ENCODE data around the gene B3GLCT.
"Not testable (repeated sequence)": the region's sequence is repeated elsewhere in the genome, so short reads cannot be mapped to it uniquely, and the experiment has no call there.

B3GLCT gene

GRCh38 chr13:31216916-31217315, 17.1 kb downstream of the B3GLCT start:
- DNase-seq; in situ Hi-C loops (cut with MboI; ENCODE audit: low pct_unique_long_range_greater_than_20kb, low sequenced_read_pairs): not testable (repeated sequence)

GRCh38 chr13:31219909-31220598, 20.3 kb downstream of the B3GLCT start:
- no peak for DNase-seq
- in situ Hi-C loops (cut with MboI; ENCODE audit: low pct_unique_long_range_greater_than_20kb, low sequenced_read_pairs) = no loop called here

- in situ Hi-C loops (cut with MboI; ENCODE audit: low pct_unique_long_range_greater_than_20kb, low sequenced_read_pairs) = no loop called here
- no peak for DNase-seq
These were observed 21.3 kb downstream of the B3GLCT start for GRCh38 chr13:31221057-31221456.

- in situ Hi-C loops (cut with MboI; ENCODE audit: low pct_unique_long_range_greater_than_20kb, low sequenced_read_pairs) = no loop called here
- DNase-seq = no peak
These were observed 23.4 kb downstream of the B3GLCT start for GRCh38 chr13:31223215-31223614.

GRCh38 chr13:31223640-31224039, 23.9 kb downstream of the B3GLCT start:
- in situ Hi-C loops (cut with MboI; ENCODE audit: low pct_unique_long_range_greater_than_20kb, low sequenced_read_pairs) = no loop called here
- DNase-seq = no peak

- DNase-seq = no peak
These were observed 24.4 kb downstream of the B3GLCT start for GRCh38 chr13:31224174-31224669.

GRCh38 chr13:31224963-31225559, 25.3 kb downstream of the B3GLCT start:
- no peak for DNase-seq
- in situ Hi-C loops (cut with MboI; ENCODE audit: low pct_unique_long_range_greater_than_20kb, low sequenced_read_pairs) = loop anchor here (25.0 kb wide), 1 partner anchor 187 kb away; no protein-coding TSS in a partner anchor

More at GRCh38 chr13:31224174-31224669, 24.4 kb downstream of the B3GLCT start:
- in situ Hi-C loops (cut with MboI; ENCODE audit: low pct_unique_long_range_greater_than_20kb, low sequenced_read_pairs) = no loop called here

- in situ Hi-C loops (cut with MboI; ENCODE audit: low pct_unique_long_range_greater_than_20kb, low sequenced_read_pairs) = loop anchor here (25.0 kb wide), 1 partner anchor 186 kb away; no protein-coding TSS in a partner anchor
- DNase-seq = no peak
These were observed 26.4 kb downstream of the B3GLCT start for GRCh38 chr13:31225998-31226675.

- in situ Hi-C loops (cut with MboI; ENCODE audit: low pct_unique_long_range_greater_than_20kb, low sequenced_read_pairs) = loop anchor here (25.0 kb wide), 1 partner anchor 185 kb away; no protein-coding TSS in a partner anchor
- no peak for DNase-seq
These were observed 27.3 kb downstream of the B3GLCT start for GRCh38 chr13:31227063-31227462.

- in situ Hi-C loops (cut with MboI; ENCODE audit: low pct_unique_long_range_greater_than_20kb, low sequenced_read_pairs) = loop anchor here (25.0 kb wide), 1 partner anchor 184 kb away; no protein-coding TSS in a partner anchor
These were observed 28.1 kb downstream of the B3GLCT start for GRCh38 chr13:31227870-31228269.

GRCh38 chr13:31234729-31235128, 35.0 kb downstream of the B3GLCT start:
- in situ Hi-C loops (cut with MboI; ENCODE audit: low pct_unique_long_range_greater_than_20kb, low sequenced_read_pairs) = loop anchor here (25.0 kb wide), 1 partner anchor 178 kb away; no protein-coding TSS in a partner anchor
- DNase-seq = no peak

More at GRCh38 chr13:31227870-31228269, 28.1 kb downstream of the B3GLCT start:
- DNase-seq = no peak

- in situ Hi-C loops (cut with MboI; ENCODE audit: low pct_unique_long_range_greater_than_20kb, low sequenced_read_pairs) = loop anchor here (25.0 kb wide), 1 partner anchor 176 kb away; no protein-coding TSS in a partner anchor
- DNase-seq = peak; percentile 34
These were observed 36.5 kb downstream of the B3GLCT start for GRCh38 chr13:31236211-31236786.

GRCh38 chr13:31240921-31241320, 41.1 kb downstream of the B3GLCT start:
- in situ Hi-C loops (cut with MboI; ENCODE audit: low pct_unique_long_range_greater_than_20kb, low sequenced_read_pairs) = loop anchor here (25.0 kb wide), 1 partner anchor 171 kb away; no protein-coding TSS in a partner anchor
- DNase-seq = no peak

- in situ Hi-C loops (cut with MboI; ENCODE audit: low pct_unique_long_range_greater_than_20kb, low sequenced_read_pairs) = loop anchor here (25.0 kb wide), 1 partner anchor 170 kb away; no protein-coding TSS in a partner anchor
- no peak for DNase-seq
These were observed 42.6 kb downstream of the B3GLCT start for GRCh38 chr13:31242367-31242766.

- in situ Hi-C loops (cut with MboI; ENCODE audit: low pct_unique_long_range_greater_than_20kb, low sequenced_read_pairs) = loop anchor here (25.0 kb wide), 1 partner anchor 169 kb away; no protein-coding TSS in a partner anchor
- no peak for DNase-seq
These were observed 43.1 kb downstream of the B3GLCT start for GRCh38 chr13:31242916-31243315.

- in situ Hi-C loops (cut with MboI; ENCODE audit: low pct_unique_long_range_greater_than_20kb, low sequenced_read_pairs) = loop anchor here (25.0 kb wide), 1 partner anchor 167 kb away; no protein-coding TSS in a partner anchor
- DNase-seq = no peak
These were observed 46.0 kb downstream of the B3GLCT start for GRCh38 chr13:31245598-31246373.

GRCh38 chr13:31246918-31247317, 47.1 kb downstream of the B3GLCT start:
- no peak for DNase-seq
- in situ Hi-C loops (cut with MboI; ENCODE audit: low pct_unique_long_range_greater_than_20kb, low sequenced_read_pairs) = loop anchor here (25.0 kb wide), 1 partner anchor 165 kb away; no protein-coding TSS in a partner anchor

- no peak for DNase-seq
- in situ Hi-C loops (cut with MboI; ENCODE audit: low pct_unique_long_range_greater_than_20kb, low sequenced_read_pairs) = loop anchor here (25.0 kb wide), 1 partner anchor 164 kb away; no protein-coding TSS in a partner anchor
These were observed 48.6 kb downstream of the B3GLCT start for GRCh38 chr13:31248361-31248760.

All from KBM-7 (cell line).